ENCODE data around the gene CCDC85C. TPM values are rescaled to one million over a fixed set of nuclear protein-coding genes. Genes with fewer than 3 reads are reported as not detected.
A peak's percentile ranks its signal among the peaks of the same experiment; 100 is the strongest.

Gene CCDC85C
- total RNA-seq, 6 experiments from 2014 or later = 31.3 to 41.4 (median 34.3) TPM

- DNase-seq = no peak
- peak overlapping the region; percentile 18; the same call in 1 of the 2 replicates for H3K27ac Mint-ChIP-seq
These were observed 87.7 kb downstream of the CCDC85C start for GRCh38 chr14:99516156-99516870.

GRCh38 chr14:99515301-99516155 lies 88.5 kb downstream of the CCDC85C start:
- H3K27ac Mint-ChIP-seq = no peak overlapping the region
- no peak for DNase-seq
- H3K27me3 Mint-ChIP-seq (ENCODE audit: insufficient read depth) = peaks cover 4% of the 10 kb centered on the region
- H3K9me3 Mint-ChIP-seq = no peaks in the 10 kb centered on the region
- peaks cover 16% of the 10 kb centered on the region for H3K4me1 Mint-ChIP-seq (ENCODE audit: low read depth)
- TF ChIP-seq CTCF (IDR thresholded peaks at IDR 0.05) = no peak
- H3K4me3 Mint-ChIP-seq = no peak overlapping the region
- H3K36me3 Mint-ChIP-seq (ENCODE audit: low read depth) = peaks cover 5% of the 10 kb centered on the region; the same call in 1 of the 2 replicates

More at GRCh38 chr14:99516156-99516870, 87.7 kb downstream of the CCDC85C start:
- Mint-ChIP-seq H3K36me3 (ENCODE audit: low read depth) (peaks cover 5% of the 10 kb centered on the region; the same call in 1 of the 2 replicates), H3K4me3 (no peak overlapping the region), H3K9me3 (no peaks in the 10 kb centered on the region), H3K4me1 (ENCODE audit: low read depth) (peaks cover 9% of the 10 kb centered on the region), H3K27me3 (ENCODE audit: insufficient read depth) (peaks cover 4% of the 10 kb centered on the region)
- no peak for TF ChIP-seq CTCF (IDR thresholded peaks at IDR 0.05)

GRCh38 chr14:99514552-99515300 lies 89.3 kb downstream of the CCDC85C start:
- no peak for TF ChIP-seq CTCF (IDR thresholded peaks at IDR 0.05)
- Mint-ChIP-seq H3K4me1 (ENCODE audit: low read depth) (peaks cover 16% of the 10 kb centered on the region), H3K36me3 (ENCODE audit: low read depth) (peaks cover 5% of the 10 kb centered on the region; the same call in 1 of the 2 replicates), H3K27me3 (ENCODE audit: insufficient read depth) (peaks cover 4% of the 10 kb centered on the region), H3K4me3 (no peak overlapping the region), H3K9me3 (no peaks in the 10 kb centered on the region), H3K27ac (no peak overlapping the region)
- DNase-seq = no peak

- Mint-ChIP-seq H3K36me3 (ENCODE audit: low read depth) (no peaks in the 10 kb centered on the region; the same call in 1 of the 2 replicates), H3K9me3 (no peaks in the 10 kb centered on the region), H3K4me1 (ENCODE audit: low read depth) (peaks cover 16% of the 10 kb centered on the region), H3K4me3 (no peak overlapping the region), H3K27ac (peak overlapping the region; percentile 21), H3K27me3 (ENCODE audit: insufficient read depth) (peaks cover 9% of the 10 kb centered on the region)
- no peak for DNase-seq
- no peak for TF ChIP-seq CTCF (IDR thresholded peaks at IDR 0.05)
These were observed 90.0 kb downstream of the CCDC85C start for GRCh38 chr14:99513946-99514551.

GRCh38 chr14:99513183-99513694 lies 90.8 kb downstream of the CCDC85C start:
- peaks cover 10% of the 10 kb centered on the region for H3K27me3 Mint-ChIP-seq (ENCODE audit: insufficient read depth)
- H3K4me3 Mint-ChIP-seq = no peak overlapping the region
- DNase-seq = no peak
- no peaks in the 10 kb centered on the region for H3K9me3 Mint-ChIP-seq
- H3K36me3 Mint-ChIP-seq (ENCODE audit: low read depth) = no peaks in the 10 kb centered on the region; the same call in 1 of the 2 replicates
- peak overlapping the region; percentile 18; the same call in 1 of the 2 replicates for H3K27ac Mint-ChIP-seq
- H3K4me1 Mint-ChIP-seq (ENCODE audit: low read depth) = peaks cover 16% of the 10 kb centered on the region
- no peak for TF ChIP-seq CTCF (IDR thresholded peaks at IDR 0.05)
